ENCODE results near the gene PPP2R5C. TPM values are rescaled to one million over a fixed set of nuclear protein-coding genes. Genes with fewer than 3 reads are reported as not detected.

Gene PPP2R5C
- total RNA-seq, 2 experiments from 2014 or later, result 238 to 242 TPM

DNA sequence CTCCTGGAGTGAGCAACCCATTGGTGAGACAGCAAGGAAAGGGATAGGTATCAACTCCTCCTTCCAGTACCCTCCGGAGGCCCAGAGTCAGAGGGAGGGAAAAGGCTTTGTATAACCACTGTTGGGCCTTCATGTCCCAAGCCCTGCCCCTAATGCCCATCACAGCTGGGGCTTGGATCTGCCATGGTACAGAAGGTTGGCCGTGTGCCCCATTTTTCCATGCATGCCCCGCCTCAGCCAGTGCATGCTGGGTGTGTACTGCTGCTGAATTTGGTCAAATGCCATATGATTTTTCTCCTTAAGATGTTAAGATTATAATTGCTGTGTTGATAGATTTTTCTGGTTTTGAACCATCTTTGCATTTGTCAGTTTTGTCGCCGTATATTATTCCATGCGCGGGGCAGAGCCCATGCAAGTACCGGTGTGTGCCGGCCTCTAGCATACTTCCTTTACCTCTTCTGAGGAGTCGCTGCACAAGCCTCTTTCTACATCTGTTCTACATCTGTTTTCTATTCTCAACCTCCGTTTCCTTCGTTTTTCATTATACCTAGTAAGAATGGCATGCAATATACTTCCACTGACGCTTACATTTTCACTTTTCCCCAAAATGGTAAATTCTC, 26.6 kb downstream of the PPP2R5C start:
- intact Hi-C loops (cut with micrococcal nuclease), result no loop called here

DNA sequence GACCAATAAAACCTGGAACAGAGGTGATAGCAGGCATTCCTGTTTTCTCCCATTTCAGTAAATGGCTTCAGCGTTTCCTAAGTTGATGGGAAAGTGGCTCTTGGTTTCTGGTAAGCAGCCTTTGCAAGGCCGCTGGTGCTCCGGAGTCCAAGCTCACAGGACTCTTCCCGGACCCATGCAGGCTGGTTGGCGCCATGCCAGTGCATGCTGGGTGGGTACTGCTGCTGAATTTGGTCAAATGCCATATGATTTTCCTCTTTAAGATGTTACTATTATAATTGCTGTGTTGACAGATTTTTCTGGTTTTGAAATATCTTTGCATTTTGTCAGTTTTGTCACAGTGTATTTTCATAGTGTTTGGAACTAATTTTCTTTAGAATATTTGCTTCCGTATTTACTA, 27.7 kb downstream of the PPP2R5C start:
- no peak for DNase-seq
- ATAC-seq, result no peak
- Mint-ChIP-seq H3K27me3 (no peaks in the 10 kb centered on the region), H3K4me1 (ENCODE audit: low read depth) (peaks cover 34% of the 10 kb centered on the region), H3K9me3 (peaks cover 3% of the 10 kb centered on the region), H3K36me3 (ENCODE audit: low read depth) (peaks cover 11% of the 10 kb centered on the region), H3K27ac (no peak overlapping the region), H3K4me3 (no peak overlapping the region)
- no peak for TF ChIP-seq CTCF (IDR thresholded peaks at IDR 0.05)
- ChIA-PET CTCF (no interaction called here), POLR2A (no interaction called here)
- intact Hi-C loops (cut with micrococcal nuclease), result no loop called here

More for the DNA sequence above, 26.6 kb downstream of the PPP2R5C start:
- Mint-ChIP-seq H3K27me3 (no peaks in the 10 kb centered on the region), H3K4me1 (ENCODE audit: low read depth) (peaks cover 33% of the 10 kb centered on the region), H3K36me3 (ENCODE audit: low read depth) (peaks cover 7% of the 10 kb centered on the region), H3K27ac (no peak overlapping the region), H3K4me3 (no peak overlapping the region), H3K9me3 (no peaks in the 10 kb centered on the region)
- ChIA-PET POLR2A (interaction anchor here (1.3 kb wide), 1 partner anchor 16 kb away, joined by 3 read pairs; no protein-coding TSS in a partner anchor), CTCF (no interaction called here)
- no peak for DNase-seq
- no peak for TF ChIP-seq CTCF (IDR thresholded peaks at IDR 0.05)
- ATAC-seq, result no peak

- no peak for ATAC-seq
- no peaks in the 10 kb centered on the region for H3K27me3 Mint-ChIP-seq
- peaks cover 31% of the 10 kb centered on the region for H3K4me1 Mint-ChIP-seq (ENCODE audit: low read depth)
- peaks cover 3% of the 10 kb centered on the region for H3K9me3 Mint-ChIP-seq
- H3K36me3 Mint-ChIP-seq (ENCODE audit: low read depth), result peaks cover 7% of the 10 kb centered on the region
- POLR2A ChIA-PET, result no interaction called here
- no peak for TF ChIP-seq CTCF (IDR thresholded peaks at IDR 0.05)
- no peak overlapping the region for H3K4me3 Mint-ChIP-seq
- CTCF ChIA-PET, result no interaction called here
- DNase-seq, result no peak
- intact Hi-C loops (cut with micrococcal nuclease), result no loop called here
- H3K27ac Mint-ChIP-seq, result peak overlapping the region; percentile 25
These were observed 28.7 kb downstream of the PPP2R5C start for GRCh38 chr14:101790232-101790631.

DNA sequence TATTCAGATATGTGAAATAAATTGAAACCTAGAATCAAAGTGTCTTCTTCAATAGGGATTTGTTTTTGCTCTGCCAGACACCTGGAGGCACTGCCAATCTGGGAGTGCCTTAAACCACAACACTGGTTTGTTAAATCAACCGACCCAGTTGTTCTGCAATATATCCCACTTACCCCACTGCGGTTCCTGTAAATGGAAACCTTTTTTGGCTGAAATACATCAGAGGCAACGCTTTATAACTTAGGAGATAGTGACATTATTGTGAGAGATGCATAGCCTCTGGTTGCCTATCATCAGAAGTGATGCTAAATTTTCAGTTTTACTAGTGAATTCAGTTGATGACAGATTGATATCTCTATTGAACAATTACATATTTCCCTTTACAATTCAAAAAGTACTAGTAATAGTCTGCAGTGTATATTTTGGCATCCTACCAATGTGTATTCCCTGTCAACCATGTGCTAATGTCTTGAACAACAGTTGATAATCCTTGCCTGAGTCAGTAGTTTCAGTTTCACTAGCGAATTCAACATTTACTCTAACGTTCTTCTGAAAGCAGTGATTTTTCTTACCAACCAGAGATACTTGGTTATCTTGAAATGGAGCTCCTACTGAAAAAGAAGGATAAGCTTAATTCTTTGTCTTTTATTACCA, 30.5 kb downstream of the PPP2R5C start:
- ChIA-PET CTCF (interaction anchor here (0.8 to 2.1 kb wide), 7 partner anchors 17 to 70 kb away, joined by 3 to 9 read pairs (median 4); no protein-coding TSS in a partner anchor), POLR2A (interaction anchor here (1.0 to 3.2 kb wide), 9 partner anchors 9 to 63 kb away, joined by 3 to 22 read pairs (median 5); no protein-coding TSS in a partner anchor)
- H3K27me3 Mint-ChIP-seq, result no peaks in the 10 kb centered on the region
- ATAC-seq (peak; percentile 89), DNase-seq (no peak)
- H3K4me1 Mint-ChIP-seq (ENCODE audit: low read depth), result peaks cover 31% of the 10 kb centered on the region
- peak overlapping the region; percentile 33 for H3K4me3 Mint-ChIP-seq
- H3K9me3 Mint-ChIP-seq, result peaks cover 3% of the 10 kb centered on the region
- intact Hi-C loops (cut with micrococcal nuclease), result no loop called here
- TF ChIP-seq CTCF (IDR thresholded peaks at IDR 0.05), result no peak
- peaks cover 7% of the 10 kb centered on the region for H3K36me3 Mint-ChIP-seq (ENCODE audit: low read depth)
- peak overlapping the region; percentile 82 for H3K27ac Mint-ChIP-seq

DNA sequence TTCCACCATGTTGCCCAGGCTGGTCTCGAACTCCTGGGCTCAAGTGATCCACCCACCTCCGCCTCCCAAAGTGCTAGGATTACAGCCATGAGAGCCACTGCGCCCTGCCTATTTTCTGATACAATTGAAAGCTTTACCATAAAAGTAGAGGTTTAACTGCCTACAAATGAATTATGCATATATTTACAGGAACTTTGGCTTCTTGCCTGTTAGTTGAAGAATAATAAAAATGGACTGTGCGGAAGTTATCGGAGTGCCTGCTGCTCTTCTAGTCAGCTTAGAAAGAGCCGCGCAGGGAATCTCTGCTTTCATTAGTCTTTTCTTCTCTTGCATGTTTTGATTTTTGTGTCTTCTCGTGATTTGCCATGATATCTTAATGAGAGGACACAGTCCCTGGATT, 34.5 kb downstream of the PPP2R5C start:
- H3K4me1 Mint-ChIP-seq (ENCODE audit: low read depth), result peaks cover 25% of the 10 kb centered on the region
- H3K36me3 Mint-ChIP-seq (ENCODE audit: low read depth), result peaks cover 10% of the 10 kb centered on the region
- POLR2A ChIA-PET, result no interaction called here
- ATAC-seq (no peak), DNase-seq (no peak)
- no peak overlapping the region for H3K4me3 Mint-ChIP-seq
- CTCF ChIA-PET, result interaction anchor here (2.2 kb wide), 1 partner anchor 25 kb away, joined by 7 read pairs; no protein-coding TSS in a partner anchor
- H3K9me3 Mint-ChIP-seq, result peaks cover 3% of the 10 kb centered on the region
- TF ChIP-seq CTCF (IDR thresholded peaks at IDR 0.05), result no peak
- intact Hi-C loops (cut with micrococcal nuclease), result no loop called here
- H3K27me3 Mint-ChIP-seq, result no peaks in the 10 kb centered on the region
- H3K27ac Mint-ChIP-seq, result no peak overlapping the region
